Measurements from ENCODE around the gene ZBTB48.
"Not testable (repeated sequence)": the region's sequence is repeated elsewhere in the genome, so short reads cannot be mapped to it uniquely, and the experiment has no call there.

DNA sequence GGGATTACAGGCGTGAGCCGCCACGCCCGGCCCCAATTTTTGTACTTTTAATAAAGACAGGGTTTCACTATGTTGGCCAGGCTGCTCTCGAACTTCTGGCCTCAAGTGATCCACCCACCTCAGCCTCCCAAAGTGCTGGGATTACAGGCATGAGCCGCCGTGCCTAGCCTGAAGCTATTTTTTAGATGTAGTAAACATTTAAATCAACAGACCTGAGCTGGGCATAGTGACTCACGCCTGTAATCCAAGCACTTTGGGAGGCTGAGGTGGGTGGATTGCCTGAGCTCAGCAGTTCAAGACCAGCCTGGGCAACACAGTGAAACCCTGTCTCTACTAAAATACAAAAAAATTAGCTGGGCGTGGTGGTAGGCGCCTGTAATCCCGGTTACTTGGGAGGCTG, 20.6 kb upstream of the ZBTB48 start:
- TF ChIP-seq CTCF (IDR thresholded peaks at IDR 0.05; ENCODE audit: insufficient read depth, low read length, poor library complexity, severe bottlenecking); EZH2phosphoT487 (conservative IDR thresholded peaks at IDR 0.05; ENCODE audit: low read length): not testable (repeated sequence)

Data from SU-DHL-6 (cell line).